Astrocyte (in vitro differentiated cells and primary cell): ENCODE data around the gene ARHGAP40.

Source experiments
- CTCF ChIP-seq: IDR thresholded peaks from 2 replicates; pipeline ENCODE4 v1.5.1; 2011; ENCODE audit warnings: low read depth, mild to moderate bottlenecking, inconsistent platforms, low read length, moderate library complexity; ENCODE audit not compliant: insufficient read depth
- EZH2 ChIP-seq: IDR thresholded peaks from 2 replicates; pipeline ENCODE4 v1.6.1; 2012; ENCODE audit warnings: mild to moderate bottlenecking, low read length, inconsistent platforms; ENCODE audit not compliant: insufficient read depth

GRCh38 chr20:38697306-38697705, 95.7 kb downstream of the ARHGAP40 start:
- no peak for TF ChIP-seq CTCF
- no peak for TF ChIP-seq EZH2
